Measurements from ENCODE around the gene C1orf21.
"Not testable (repeated sequence)": the region's sequence is repeated elsewhere in the genome, so short reads cannot be mapped to it uniquely, and the experiment has no call there.

The C1orf21 gene

GRCh38 chr1:184588701-184589100, 201.9 kb downstream of the C1orf21 start:
- no peak for DNase-seq (ENCODE audit: extremely low read depth in 1 of 2, low read depth in 1 of 2)

GRCh38 chr1:184590163-184590750, 203.4 kb downstream of the C1orf21 start:
- no peak for DNase-seq (ENCODE audit: extremely low read depth in 1 of 2, low read depth in 1 of 2)

- no peak for DNase-seq (ENCODE audit: extremely low read depth in 1 of 2, low read depth in 1 of 2)
Measured at GRCh38 chr1:184593597-184593996, 206.8 kb downstream of the C1orf21 start.

DNA sequence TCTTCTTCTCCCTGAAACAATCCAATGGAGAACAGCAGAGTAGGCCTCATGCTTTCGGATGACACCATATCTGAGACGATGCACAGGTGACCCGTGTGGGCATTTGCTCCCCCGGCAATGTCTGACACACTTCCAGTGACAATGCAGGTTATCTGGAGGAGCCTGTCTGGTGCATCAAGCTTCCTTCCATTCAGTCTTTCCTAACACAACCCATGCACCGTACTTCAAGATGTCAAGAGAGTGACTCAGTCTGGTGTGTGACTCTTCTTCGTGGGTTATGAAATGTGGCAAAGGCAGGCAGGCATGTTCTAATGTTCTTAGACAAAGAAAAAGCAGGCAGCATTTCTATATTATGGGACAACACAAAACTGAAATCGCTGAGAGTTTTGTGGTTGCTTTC, 208.8 kb downstream of the C1orf21 start:
- DNase-seq (ENCODE audit: extremely low read depth in 1 of 2, low read depth in 1 of 2): no peak

DNA sequence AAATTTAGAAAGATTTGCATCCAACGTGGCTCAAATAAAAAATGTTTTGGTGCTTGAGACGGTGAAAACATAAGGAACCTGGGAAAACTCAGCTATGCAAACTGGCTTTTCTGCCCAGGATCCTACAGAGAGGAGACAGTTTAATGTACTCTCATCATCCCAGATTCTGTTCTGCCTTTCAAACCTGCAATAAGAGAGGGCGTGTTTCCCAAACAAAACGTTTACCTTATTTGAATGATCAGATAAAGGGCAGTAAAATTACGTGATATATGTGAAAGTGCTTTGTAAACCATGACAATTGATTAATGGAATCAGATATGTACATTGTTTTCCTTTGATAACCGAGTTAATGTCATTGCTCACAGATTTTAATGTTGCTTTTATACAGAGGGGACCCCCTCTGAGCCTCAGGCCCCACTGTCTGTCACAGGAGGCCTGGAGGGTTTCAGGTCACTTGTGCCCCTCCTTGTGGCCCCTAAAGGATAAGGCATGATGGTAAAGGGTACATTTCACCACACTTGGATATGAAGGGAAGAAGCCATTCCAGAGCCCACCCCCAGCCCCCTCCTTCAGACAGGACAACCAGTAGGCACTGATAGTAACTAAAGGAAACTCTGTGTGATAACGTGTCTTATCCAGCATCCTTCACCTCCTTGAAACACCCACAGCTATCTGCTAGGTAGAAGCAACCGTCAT, 210.3 kb downstream of the C1orf21 start:
- no peak for DNase-seq (ENCODE audit: extremely low read depth in 1 of 2, low read depth in 1 of 2)

DNA sequence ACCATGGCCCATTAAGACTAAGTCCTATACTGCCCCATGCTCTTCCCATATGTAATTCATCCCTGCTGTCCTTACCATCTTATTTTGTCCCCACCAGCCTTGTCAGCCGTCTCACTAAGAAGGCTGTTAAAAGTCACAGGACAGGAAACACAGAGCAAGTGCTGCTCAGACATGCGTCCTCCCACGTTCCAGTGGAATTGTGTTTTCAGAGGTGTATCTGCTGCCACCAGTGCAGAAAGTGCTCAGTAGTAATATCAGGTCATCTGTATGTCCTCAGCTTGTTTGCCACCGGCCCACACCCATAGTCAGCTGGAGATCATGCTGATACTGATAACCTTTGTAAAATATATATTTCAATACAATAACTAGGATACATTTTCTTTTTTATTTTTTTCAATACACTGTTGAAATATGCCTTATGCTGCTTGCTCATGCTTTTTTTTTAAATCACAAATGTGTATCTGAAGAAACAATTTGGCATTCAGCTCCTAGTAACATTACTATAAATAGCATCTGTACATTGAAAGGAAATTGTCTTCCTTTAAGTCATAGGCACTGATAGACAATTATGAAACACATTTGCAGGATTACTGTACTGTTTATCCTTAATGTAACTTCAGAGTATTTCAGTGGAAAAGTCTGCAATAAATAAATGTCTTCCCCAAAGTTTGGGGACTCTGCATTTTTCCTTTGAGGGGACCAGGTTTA, 211.0 kb downstream of the C1orf21 start:
- DNase-seq (ENCODE audit: extremely low read depth in 1 of 2, low read depth in 1 of 2): no peak

DNA sequence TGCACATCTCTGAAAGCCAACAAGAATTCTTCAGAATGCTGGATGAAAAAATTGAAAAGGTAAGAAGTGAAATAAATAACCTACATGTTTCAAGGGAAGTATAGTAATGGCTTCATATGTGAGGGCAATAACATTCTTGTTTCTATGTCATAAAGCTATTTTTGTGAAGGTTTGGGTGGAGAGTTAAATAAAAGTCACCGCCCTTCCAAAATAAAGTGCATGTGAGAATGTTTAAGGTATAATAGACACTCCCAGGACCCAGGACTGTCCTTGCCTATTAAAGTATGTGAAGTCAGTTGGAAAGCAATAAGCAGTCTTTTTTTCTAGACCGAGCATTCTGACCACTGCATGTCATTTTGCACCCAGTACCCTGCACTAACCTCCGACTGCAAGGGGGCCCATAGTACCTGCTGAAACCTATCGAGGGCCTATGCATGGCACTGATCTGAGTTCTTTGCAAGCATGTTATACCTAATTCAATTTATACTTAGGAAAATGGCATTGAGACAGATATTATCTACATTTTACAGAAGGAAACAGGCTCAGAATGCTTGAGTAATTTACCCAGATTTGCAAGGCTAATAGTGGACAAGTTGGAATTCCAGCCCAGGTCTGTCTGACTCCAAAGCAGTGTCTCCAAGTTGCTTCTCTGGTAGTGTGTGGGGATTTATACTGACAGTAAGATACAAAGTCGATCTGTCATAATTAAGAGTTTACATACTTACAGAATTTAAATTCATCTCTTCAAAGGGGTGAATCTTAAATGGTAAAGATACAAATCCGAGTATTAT, 211.8 kb downstream of the C1orf21 start:
- DNase-seq (ENCODE audit: extremely low read depth in 1 of 2, low read depth in 1 of 2): no peak

GRCh38 chr1:184604152-184604900, 217.5 kb downstream of the C1orf21 start:
- no peak for DNase-seq (ENCODE audit: extremely low read depth in 1 of 2, low read depth in 1 of 2)

DNA sequence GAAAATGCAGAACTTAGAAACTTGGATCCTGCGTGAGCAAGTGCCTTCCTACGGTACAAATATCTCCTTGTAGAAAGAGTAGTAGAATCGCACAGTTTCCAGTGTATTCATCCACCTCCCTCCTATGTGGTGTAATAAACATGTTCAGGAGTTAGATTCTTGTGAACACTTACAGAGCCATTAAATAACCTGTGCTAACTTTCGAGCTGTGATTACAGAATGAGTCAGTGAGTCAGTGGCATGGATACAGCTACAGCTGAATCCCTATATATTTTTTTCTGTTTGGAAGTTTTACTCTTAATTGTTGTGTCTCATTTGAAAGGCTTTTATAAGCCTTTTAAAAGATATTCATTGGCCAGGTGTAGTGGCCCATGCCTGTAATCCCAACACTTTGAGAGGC, 219.1 kb downstream of the C1orf21 start:
- no peak for DNase-seq (ENCODE audit: extremely low read depth in 1 of 2, low read depth in 1 of 2)

DNA sequence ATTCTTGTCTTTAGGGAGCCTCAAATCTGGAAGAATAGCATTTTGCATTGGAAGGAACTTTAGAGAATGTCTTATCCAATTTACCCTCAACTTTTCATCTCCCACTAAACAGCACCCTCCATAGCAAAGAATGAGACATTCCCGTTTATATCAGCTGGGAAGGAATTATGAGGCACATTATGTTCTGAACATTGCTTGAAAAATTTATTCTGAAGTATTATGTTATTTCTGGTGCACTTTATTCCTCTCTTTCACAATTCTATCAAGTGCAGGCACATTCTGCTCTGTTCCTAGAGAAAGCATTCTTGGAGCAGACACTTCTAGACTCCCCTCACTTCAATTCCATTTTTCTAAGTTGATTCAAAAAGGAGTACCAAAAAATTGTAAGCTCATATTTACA, 220.0 kb downstream of the C1orf21 start:
- no peak for DNase-seq (ENCODE audit: extremely low read depth in 1 of 2, low read depth in 1 of 2)

GRCh38 chr1:184608581-184608980, 221.8 kb downstream of the C1orf21 start:
- DNase-seq (ENCODE audit: extremely low read depth in 1 of 2, low read depth in 1 of 2): no peak

GRCh38 chr1:184608990-184609389, 222.2 kb downstream of the C1orf21 start:
- DNase-seq (ENCODE audit: extremely low read depth in 1 of 2, low read depth in 1 of 2): no peak

DNA sequence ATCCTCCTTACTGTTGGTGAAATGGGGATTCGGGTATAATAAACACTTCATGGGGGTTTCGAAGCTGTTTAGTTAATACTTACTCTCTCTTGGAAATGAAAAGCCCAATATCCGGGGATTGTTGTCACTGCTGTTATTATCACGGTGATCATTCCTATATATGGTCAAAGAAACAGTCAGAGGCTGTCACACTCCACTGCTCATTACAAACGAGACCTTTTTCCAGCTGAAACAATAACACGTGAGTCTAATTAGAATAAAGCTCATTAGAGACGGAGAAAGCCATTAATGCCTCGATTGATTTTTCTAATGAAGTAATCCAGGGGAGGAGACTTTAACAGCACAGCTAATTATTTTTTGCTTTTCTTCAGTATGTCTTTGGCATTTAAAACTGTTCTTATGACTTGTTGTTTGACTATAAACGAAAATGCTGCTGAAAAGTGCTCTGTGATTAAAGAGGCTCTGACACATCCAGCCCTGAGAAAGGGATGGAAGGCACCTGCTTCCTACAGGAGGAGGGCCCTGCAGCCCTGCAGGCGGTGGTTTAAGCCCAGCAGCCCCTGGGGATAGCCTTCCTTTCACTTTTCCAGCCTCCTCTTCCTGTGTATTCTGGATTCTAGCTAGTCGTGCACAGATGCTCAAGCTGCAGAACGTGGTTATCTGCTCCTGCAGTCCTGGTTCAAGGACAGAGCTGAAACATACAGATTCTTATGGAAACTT, 224.2 kb downstream of the C1orf21 start:
- no peak for DNase-seq (ENCODE audit: extremely low read depth in 1 of 2, low read depth in 1 of 2)

GRCh38 chr1:184612229-184612628, 225.4 kb downstream of the C1orf21 start:
- DNase-seq (ENCODE audit: extremely low read depth in 1 of 2, low read depth in 1 of 2): not testable (repeated sequence)

DNA sequence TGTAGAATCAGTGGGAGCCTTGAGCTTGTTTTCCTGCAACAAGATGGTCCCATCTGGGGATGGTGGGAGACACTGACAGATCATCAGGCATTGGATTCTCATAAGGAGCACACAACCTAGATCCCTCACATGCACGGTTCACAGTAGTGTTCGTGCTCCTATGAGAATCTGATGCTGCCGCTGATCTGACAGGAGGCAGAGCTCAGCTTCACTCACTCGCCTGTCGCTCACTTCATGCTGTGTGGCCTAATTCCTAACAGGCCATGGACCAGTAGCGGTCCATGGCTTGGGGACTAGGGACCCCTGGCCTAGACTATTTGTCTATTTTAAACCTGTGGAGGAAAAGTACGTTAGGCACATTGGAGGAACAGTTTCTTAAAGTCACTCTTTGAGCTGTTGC, 227.8 kb downstream of the C1orf21 start:
- no peak for DNase-seq (ENCODE audit: extremely low read depth in 1 of 2, low read depth in 1 of 2)

DNA sequence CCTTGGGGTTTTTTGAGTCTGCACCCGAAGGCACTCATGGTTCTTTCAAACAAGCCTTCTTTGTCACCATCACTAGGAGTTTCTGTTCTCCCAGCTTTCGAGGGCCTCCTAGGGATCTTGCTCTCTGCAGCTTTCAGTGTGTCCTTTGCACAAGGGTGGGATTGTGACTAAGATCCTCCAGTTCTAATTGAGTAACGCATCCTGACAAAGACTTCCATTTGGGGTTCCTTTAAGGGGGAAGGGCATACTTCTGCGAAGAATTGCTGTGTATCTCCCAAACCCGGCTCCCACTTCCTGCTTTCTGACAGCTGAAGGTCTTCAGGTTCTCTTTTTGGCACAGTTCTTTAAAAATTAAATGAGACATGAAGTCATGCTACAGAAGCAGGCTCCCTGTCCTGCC, 228.5 kb downstream of the C1orf21 start:
- DNase-seq (ENCODE audit: extremely low read depth in 1 of 2, low read depth in 1 of 2): no peak

- no peak for DNase-seq (ENCODE audit: extremely low read depth in 1 of 2, low read depth in 1 of 2)
Measured at GRCh38 chr1:184616504-184616903, 229.7 kb downstream of the C1orf21 start.

- no peak for DNase-seq (ENCODE audit: extremely low read depth in 1 of 2, low read depth in 1 of 2)
Measured at GRCh38 chr1:184617433-184618029, 230.7 kb downstream of the C1orf21 start.

GRCh38 chr1:184618851-184619250, 232.0 kb downstream of the C1orf21 start:
- DNase-seq (ENCODE audit: extremely low read depth in 1 of 2, low read depth in 1 of 2): no peak

DNA sequence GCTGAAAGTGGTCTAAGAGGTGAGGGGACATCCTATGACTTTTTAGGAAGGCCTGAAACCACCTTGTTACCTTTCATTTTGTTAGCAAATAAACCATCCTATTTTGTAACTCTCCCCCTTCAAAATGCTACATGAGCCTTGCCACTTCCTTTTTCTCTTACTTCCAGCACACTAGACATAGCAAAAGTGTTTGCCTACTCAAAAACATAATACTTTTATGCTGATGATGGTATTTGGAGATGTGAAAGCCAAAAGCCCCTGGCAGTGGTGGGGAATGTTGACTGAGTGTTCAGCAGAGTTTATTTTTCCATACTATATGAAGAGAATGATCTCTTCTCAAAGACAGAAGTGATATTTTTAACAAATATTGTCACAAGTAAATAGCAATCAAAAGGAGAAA, 233.6 kb downstream of the C1orf21 start:
- DNase-seq (ENCODE audit: extremely low read depth in 1 of 2, low read depth in 1 of 2): no peak
